NCI-H1417 treated with DMSO at 0.1 percent for 48 hours (cell line): ENCODE data around the gene RALGDS.
"Not testable (repeated sequence)": the region's sequence is repeated elsewhere in the genome, so short reads cannot be mapped to it uniquely, and the experiment has no call there.

Source experiments
- DNase-seq: peaks from one replicate; lab custom pipeline; 2025; lab: John Stamatoyannopoulos, UW

RALGDS gene

DNA sequence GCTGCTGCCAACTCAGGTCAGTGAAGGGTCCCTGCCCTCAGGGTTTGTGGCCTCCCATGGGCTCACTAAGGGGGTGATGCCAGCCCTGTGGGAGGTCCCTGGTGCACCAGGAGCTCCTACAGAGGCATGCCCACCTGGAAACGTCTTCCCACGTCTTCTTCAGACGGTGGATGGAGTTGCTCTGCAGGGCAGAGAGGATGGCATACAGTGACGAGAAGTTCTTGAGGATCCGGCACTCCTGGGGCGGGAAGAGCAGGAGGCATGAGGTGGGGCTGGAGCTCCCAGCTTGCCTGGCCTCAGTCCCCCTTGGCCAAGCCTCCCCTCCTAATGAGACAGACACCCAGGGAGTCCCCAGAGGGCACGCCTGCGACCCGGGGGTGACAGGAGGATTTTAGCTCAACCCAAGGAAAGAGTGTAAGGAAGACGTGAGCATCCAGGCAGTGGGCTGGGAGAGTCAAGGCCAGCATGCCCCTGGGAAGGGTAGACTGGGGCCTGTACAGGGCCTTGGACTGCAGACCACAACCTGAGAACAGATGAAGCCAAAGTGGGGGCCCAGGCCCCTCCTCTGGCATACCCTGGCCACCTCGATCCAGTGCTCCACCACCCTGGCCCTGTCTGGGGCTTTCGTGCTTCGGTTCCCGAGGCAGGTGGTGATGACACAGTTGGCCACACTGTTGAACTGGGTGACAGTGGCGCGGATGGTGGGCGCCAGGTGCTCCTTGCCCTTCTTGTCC lies 14.4 kb downstream of the RALGDS start:
- DNase-seq = no peak

DNA sequence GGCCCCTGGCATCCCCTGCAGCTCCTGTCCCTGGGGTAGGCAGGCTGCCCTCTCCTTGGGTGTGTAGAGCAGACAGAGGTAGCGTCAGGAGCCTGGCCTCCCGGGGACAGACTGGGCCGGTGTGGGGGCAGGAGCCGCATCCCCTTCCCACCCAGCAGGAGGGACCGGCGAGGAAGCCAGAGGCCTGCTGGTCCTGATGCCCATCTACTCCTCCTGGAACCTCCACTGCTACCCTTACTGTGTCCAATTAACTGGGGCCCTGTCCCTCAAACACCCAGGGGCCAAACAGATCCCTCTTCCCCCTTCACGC lies 15.6 kb downstream of the RALGDS start:
- DNase-seq = no peak

- no peak for DNase-seq
Observed at GRCh38 chr9:133104718-133105460, 16.2 kb downstream of the RALGDS start.

- no peak for DNase-seq
Observed at GRCh38 chr9:133103987-133104505, 17.0 kb downstream of the RALGDS start.

DNA sequence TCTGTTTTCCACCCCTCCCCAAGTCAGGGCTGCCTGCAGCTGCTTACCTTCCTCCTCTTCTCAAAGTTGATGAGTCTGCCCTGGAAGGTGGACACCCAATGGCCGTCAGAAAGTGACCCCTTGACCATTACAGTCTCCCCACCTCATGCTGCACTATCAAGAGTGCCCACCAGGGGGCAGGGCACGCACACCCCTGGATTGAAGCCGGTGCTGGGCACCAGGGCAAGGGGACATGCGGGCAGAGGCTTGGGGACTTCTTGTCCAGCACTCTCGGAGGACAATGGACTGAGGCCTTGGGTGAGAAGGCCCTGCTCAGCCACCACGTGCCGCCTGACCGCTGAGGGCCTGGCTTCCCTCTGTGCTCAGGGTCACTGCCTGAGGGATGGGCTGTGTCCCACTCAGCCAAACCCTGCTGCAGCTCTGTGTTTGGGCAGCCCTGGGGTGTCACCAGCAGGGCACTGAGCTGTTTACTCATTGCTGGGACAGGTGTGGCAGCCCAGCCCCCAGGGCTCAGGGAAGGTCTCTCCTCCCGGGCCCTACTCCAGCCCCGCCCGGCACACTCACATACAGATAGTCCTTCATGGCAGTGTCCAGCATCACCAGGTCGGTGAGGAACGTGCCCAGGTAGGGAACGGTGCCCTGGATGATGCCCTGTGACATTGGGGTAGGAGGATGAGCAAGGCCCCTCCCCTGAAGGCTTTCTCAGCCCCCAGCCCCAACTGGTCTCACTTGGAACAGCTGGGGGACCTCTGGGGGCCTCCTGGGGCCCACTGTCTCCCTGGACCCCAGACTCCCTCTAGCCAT lies 17.7 kb downstream of the RALGDS start:
- DNase-seq = no peak

- DNase-seq = no peak
Observed at GRCh38 chr9:133102190-133103021, 18.6 kb downstream of the RALGDS start.

DNA sequence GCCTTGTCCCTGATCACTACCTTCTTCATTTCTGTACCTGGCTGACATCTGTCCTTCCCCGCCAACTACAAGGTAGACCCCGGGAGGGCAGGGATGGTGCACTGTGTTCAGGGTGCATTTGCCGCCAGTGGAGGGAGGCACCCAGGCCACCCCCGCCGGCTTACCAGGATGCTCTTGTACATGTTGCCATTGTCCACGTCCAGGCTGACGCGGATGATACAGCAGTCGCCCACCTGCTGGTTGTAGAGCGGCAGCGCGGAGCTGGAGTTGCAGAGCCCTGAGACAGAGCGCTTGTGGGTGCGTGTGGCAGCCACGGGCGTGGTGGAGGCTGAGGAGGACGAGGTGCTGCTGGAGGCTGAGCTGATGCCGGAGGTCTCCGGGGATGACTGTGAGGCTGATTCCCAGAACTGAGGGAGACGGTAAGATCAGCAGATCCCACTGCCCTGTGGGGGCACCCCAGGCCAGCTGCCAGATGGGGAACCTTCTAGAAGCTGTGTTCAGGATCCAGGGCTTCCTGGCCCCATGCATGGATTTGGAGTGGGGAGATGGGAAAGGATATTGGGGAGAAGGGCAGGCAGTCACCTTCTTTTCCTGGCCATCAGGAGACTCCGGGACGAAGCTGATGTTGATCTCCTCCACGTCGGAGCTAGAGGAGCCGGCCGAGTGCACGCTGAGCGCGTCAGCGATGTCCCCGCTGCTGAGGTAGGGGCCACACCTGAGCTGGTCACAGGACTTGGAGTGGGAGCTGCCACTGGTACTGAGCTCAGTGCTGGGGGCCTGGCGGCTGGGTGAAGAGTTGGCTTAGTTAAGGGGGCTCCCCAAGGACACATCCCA lies 19.5 kb downstream of the RALGDS start:
- no peak for DNase-seq

DNA sequence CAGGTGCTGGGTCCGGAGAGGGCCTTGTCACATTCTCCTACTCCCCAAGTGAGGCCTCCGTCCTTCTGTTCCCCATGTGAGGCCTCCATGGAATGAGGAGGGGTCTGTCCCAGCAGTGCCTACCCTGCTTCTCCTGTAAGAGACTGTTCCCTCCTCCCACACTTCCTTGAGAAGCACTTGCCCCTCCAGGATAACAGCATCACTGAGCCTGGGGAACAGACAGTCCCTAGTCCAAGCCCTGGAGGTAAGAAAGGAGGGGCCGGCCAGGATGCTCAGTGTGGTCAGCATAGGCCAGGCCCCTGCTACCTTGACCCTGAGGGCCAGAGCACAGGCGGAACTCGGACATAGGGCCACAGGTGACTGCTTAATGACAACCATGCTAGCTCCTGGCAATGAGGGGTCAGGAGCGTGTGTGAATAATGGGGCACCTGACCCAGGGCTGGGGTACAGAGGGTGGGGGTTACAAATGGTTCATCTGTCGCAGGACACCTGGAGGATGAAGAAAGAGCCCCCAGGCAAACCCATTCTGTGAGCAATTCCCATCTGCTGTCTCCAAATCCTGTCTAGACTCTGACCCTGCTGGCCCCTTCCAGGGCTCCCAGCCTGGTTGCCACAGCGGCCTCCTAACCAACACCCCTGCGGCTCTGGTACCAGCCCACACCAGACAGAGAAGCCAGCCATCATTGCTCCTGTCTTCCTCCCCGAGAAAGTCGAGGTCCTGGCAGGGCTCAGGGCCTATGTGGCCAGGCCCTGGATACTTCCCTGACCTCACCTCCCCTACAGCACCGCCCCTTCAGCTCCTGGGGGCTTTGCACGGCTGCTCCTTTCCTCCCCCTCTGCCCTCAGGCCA lies 20.3 kb downstream of the RALGDS start:
- no peak for DNase-seq

- DNase-seq = no peak
Observed at GRCh38 chr9:133099726-133100505, 21.1 kb downstream of the RALGDS start.

- no peak for DNase-seq
Observed at GRCh38 chr9:133098871-133099270, 22.2 kb downstream of the RALGDS start.

DNA sequence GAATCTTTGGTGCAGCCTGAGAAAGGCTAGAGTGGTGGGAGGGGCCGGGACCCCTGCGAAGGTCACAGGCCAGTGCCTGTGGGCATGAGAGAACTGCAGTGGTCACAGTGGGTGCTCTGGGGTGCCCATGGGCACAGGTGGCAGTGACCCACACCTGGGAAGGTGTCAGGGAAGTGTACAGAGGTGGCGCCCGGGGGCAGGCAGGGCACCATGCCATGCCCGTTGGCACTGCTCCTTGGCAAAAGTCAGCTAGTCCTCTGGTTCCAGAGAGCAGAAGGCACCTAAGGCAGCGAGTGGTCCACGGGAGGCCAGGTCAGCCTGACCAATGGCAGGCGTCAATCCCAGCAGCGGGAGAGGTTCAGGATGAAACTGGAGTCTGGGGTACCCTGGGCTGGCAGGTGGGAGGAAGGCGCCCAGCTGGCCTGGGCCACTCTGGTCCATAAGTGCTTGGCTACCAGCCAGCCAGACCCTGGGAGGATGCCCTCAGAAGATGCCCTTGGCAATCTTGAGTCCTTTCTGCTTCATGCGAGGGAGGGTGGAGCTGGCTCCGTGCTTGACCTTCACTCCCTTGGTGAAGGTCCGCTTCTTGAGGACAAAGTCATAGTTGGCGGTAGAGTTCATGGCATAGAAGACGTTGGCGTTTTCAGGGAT lies 22.8 kb downstream of the RALGDS start:
- no peak for DNase-seq

DNA sequence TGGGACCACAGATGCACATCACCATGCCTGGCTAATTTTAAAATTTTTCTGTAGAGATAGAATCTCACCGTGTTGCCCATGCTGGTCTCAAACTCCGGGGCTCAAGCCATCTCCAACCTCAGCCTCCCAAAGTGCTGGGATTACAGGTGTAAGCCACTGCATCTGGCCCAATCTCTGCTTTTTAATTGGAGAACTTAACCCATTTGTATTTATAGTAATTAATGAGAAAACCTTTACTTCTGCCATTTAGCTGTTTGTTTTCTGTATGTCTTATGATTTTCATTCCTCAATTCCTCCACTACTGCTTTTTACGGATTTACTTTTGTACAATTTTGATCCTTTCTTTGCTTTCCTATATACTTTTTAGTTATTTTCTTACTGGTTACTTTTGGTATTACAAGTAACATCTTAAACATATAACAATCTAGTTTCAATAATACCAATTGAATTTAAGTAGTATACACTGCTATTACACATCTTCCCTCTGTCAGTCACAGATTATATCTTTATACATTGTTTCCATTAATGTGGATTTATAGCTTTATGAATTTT lies 26.1 kb downstream of the RALGDS start:
- DNase-seq = no peak

DNA sequence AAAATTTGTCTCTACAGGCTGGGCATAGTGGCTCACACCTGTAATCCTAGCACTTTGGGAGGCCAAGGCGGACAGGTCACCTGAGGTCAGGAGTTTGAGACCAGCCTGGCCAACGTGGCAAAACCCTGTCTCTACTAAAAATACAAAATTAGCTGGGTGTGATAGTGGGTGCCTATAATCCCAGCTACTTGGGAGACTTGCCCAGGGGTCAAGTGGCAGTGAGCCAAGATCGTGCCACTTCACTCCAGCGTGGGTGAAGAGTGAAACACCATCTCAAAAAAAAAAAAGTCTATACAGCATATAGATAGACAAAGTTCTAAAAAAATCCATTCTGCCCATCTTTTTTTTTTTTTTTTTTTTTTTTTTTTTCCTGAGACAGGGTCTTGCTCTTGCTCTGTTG lies 26.7 kb downstream of the RALGDS start:
- DNase-seq = not testable (repeated sequence)

- DNase-seq = no peak
Observed at GRCh38 chr9:133090752-133091385, 30.2 kb downstream of the RALGDS start.

DNA sequence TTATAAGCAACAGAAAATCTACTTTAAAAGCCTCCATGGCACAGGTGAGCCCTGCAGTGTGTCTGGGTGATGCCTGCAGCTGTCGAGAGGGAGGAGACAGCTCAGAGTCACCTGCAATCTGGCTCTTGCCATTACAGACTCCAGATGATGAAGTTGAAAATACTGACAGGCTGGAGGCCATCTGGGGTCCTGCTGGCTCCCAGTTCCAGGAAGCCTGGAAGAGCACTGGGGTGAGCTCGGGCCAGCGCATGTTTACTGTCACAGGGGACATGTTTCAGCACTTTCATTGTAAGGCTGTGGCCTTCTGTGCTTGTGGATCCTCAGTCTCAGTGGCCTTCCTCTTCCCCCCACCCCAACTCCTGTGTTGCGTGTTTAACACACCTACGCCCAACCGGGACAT lies 30.9 kb downstream of the RALGDS start:
- DNase-seq = no peak

DNA sequence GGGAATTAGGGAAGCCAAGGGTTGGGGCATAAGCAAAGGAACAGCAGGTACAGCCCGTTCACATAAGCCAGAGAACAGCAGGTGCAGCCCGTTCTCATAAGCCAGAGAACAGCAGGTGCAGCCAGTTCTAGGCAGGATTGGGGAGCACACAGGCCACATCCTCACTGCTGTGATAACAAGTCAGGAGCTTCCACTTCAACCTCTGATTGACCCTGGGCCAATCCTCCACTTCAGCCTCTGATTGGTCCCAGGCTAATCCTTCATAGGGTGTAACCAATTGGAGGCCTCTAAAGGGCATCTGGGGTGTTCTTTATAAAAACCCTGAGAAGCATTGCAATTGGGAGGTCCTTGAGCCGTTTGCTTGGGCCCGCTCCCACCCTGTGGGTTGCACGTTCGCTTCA lies 31.8 kb downstream of the RALGDS start:
- DNase-seq = peak; percentile 86

GRCh38 chr9:133088756-133089155 lies 32.3 kb downstream of the RALGDS start:
- DNase-seq = no peak
